ENCODE data around the gene IFI27L1. TPM values are rescaled to one million over a fixed set of nuclear protein-coding genes. Genes with fewer than 3 reads are reported as not detected.
A peak's percentile ranks its signal among the peaks of the same experiment; 100 is the strongest.

IFI27L1 gene
- total RNA-seq, 1 donor from 2014 or later: 24.7 TPM

DNA sequence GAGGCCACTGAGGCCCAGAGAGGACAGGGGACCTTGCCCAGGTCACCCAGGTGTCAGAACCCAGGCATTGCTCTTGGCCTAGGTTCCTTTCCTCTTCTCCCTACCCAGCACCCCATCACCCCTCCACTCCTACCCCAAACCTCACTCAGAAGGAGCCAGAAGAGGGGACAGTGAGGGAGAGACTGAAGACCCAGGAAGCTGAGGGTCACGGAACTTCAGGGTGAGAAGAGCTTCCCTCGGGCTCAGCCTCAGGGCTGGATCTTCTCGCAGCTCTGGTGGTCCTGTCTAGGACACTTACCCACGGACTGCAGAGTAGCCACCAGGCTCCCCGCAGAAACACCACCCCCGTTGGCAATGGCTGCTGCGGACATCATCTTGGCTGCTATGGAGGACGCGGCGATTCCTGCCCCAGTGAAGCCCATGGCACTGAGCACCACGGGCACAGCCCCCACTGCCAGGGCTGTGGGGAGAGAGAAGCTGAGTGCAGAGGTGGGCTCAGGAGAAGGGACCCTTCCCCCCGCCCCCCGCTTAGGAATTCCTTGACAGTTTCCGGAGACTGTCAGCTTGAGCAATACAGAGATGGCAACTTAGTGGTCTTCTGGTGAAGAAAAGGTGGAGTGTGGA, 47.2 kb downstream of the IFI27L1 start:
- Histone ChIP-seq H3K4me3 (ENCODE audit: low read depth, low read length) (no peak overlapping the region), H3K36me3 (ENCODE audit: control insufficient read depth, insufficient read depth, low read length) (no peaks in the 10 kb centered on the region), H3K27me3 (ENCODE audit: control insufficient read depth, insufficient read depth, low read length) (no peaks in the 10 kb centered on the region)
- TF ChIP-seq, protein P1, sequence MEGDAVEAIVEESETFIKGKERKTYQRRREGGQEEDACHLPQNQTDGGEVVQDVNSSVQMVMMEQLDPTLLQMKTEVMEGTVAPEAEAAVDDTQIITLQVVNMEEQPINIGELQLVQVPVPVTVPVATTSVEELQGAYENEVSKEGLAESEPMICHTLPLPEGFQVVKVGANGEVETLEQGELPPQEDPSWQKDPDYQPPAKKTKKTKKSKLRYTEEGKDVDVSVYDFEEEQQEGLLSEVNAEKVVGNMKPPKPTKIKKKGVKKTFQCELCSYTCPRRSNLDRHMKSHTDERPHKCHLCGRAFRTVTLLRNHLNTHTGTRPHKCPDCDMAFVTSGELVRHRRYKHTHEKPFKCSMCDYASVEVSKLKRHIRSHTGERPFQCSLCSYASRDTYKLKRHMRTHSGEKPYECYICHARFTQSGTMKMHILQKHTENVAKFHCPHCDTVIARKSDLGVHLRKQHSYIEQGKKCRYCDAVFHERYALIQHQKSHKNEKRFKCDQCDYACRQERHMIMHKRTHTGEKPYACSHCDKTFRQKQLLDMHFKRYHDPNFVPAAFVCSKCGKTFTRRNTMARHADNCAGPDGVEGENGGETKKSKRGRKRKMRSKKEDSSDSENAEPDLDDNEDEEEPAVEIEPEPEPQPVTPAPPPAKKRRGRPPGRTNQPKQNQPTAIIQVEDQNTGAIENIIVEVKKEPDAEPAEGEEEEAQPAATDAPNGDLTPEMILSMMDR (IDR thresholded peaks at IDR 0.05; ENCODE audit: insufficient read depth, low read length, poor library complexity, severe bottlenecking): no peak
- DNase-seq (ENCODE audit: low read depth): no peak

- DNase-seq (ENCODE audit: low read depth): no peak
- TF ChIP-seq, protein P1 (IDR thresholded peaks at IDR 0.05; ENCODE audit: insufficient read depth, low read length, poor library complexity, severe bottlenecking): peak; percentile 36
- Histone ChIP-seq H3K36me3 (ENCODE audit: control insufficient read depth, insufficient read depth, low read length) (no peaks in the 10 kb centered on the region), H3K27me3 (ENCODE audit: control insufficient read depth, insufficient read depth, low read length) (no peaks in the 10 kb centered on the region), H3K4me3 (ENCODE audit: low read depth, low read length) (peak within 1 kb of the TSS; percentile 73)
These were observed 48.1 kb downstream of the IFI27L1 start, which contains the start of gene IFI27L2 for GRCh38 chr14:94129111-94129757. Gene IFI27L2 (minus strand): TSS chr14:94129604. CDS start chr14:94129564, 40 bp downstream.

GRCh38 chr14:94129758-94130414, 48.8 kb downstream of the IFI27L1 start:
- Histone ChIP-seq H3K27me3 (ENCODE audit: control insufficient read depth, insufficient read depth, low read length) (no peaks in the 10 kb centered on the region), H3K36me3 (ENCODE audit: control insufficient read depth, insufficient read depth, low read length) (no peaks in the 10 kb centered on the region), H3K4me3 (ENCODE audit: low read depth, low read length) (peak overlapping the region; percentile 73)
- DNase-seq (ENCODE audit: low read depth): no peak
- TF ChIP-seq, protein P1 (IDR thresholded peaks at IDR 0.05; ENCODE audit: insufficient read depth, low read length, poor library complexity, severe bottlenecking): no peak

GRCh38 chr14:94132285-94132887, 51.3 kb downstream of the IFI27L1 start:
- DNase-seq (ENCODE audit: low read depth): no peak
- H3K36me3 ChIP-seq (ENCODE audit: control insufficient read depth, insufficient read depth, low read length): no peaks in the 10 kb centered on the region
- no peaks in the 10 kb centered on the region for H3K27me3 ChIP-seq (ENCODE audit: control insufficient read depth, insufficient read depth, low read length)
- TF ChIP-seq, protein P1 (IDR thresholded peaks at IDR 0.05; ENCODE audit: insufficient read depth, low read length, poor library complexity, severe bottlenecking): peak; percentile 73
- no peak overlapping the region for H3K4me3 ChIP-seq (ENCODE audit: low read depth, low read length)

DNA sequence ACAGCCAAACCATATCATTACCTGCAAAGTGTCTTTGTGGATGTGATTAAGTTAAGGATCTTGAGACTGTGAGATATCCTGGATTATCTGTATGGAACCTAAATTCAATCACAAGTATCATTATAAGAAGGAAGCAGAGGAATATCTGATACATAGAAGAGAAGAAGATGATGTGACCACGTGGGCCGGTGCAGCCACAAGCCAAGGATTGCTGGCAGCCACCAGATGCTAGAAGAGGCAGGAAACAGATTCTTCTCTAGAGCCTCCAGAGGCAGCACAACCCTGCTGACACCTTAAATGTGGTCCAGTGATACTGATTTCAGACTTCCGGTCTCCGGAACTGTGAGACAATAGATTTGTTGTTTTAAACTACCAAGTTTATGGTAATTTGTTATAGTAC, 54.4 kb downstream of the IFI27L1 start:
- Histone ChIP-seq H3K4me3 (ENCODE audit: low read depth, low read length) (no peak overlapping the region), H3K27me3 (ENCODE audit: control insufficient read depth, insufficient read depth, low read length) (peaks cover 4% of the 10 kb centered on the region), H3K36me3 (ENCODE audit: control insufficient read depth, insufficient read depth, low read length) (no peaks in the 10 kb centered on the region)
- TF ChIP-seq, protein P1 (IDR thresholded peaks at IDR 0.05; ENCODE audit: insufficient read depth, low read length, poor library complexity, severe bottlenecking): no peak
- DNase-seq (ENCODE audit: low read depth): no peak
